Measurements from ENCODE around the gene PCED1B. TPM values are rescaled to one million over a fixed set of nuclear protein-coding genes. Genes with fewer than 3 reads are reported as not detected.

The PCED1B gene
- total RNA-seq, 2 donors from 2014 or later = 2.5 to 7.0 TPM

- Histone ChIP-seq H3K4me1 (ENCODE audit: control insufficient read depth, insufficient read depth, low read length) (peaks cover 13% of the 10 kb centered on the region), H3K4me3 (ENCODE audit: low read length) (no peak overlapping the region), H3K36me3 (ENCODE audit: control insufficient read depth, insufficient read depth, low read length) (no peaks in the 10 kb centered on the region), H3K9ac (ENCODE audit: extremely low read depth, low read length, poor library complexity, severe bottlenecking) (no peak overlapping the region), H3K9me3 (ENCODE audit: control insufficient read depth, low read length) (no peaks in the 10 kb centered on the region), H3K27me3 (ENCODE audit: control insufficient read depth, insufficient read depth, low read length, poor library complexity, severe bottlenecking) (no peaks in the 10 kb centered on the region), H3K27ac (ENCODE audit: low read depth, low read length) (no peak overlapping the region)
- H3K9me3 Mint-ChIP-seq = peaks cover 6% of the 10 kb centered on the region
- H3K36me3 Mint-ChIP-seq (ENCODE audit: low read depth) = no peaks in the 10 kb centered on the region
- no peaks in the 10 kb centered on the region for H3K27me3 Mint-ChIP-seq (ENCODE audit: insufficient read depth)
- no peak for DNase-seq
- 58% methylated on average over 8 of the region's 8 CpGs for WGBS, 2 experiments (ENCODE audit: insufficient coverage in 1 of 2, insufficient read length in 1 of 2)
- H3K4me1 Mint-ChIP-seq = peaks cover 33% of the 10 kb centered on the region
- TF ChIP-seq, protein P1, sequence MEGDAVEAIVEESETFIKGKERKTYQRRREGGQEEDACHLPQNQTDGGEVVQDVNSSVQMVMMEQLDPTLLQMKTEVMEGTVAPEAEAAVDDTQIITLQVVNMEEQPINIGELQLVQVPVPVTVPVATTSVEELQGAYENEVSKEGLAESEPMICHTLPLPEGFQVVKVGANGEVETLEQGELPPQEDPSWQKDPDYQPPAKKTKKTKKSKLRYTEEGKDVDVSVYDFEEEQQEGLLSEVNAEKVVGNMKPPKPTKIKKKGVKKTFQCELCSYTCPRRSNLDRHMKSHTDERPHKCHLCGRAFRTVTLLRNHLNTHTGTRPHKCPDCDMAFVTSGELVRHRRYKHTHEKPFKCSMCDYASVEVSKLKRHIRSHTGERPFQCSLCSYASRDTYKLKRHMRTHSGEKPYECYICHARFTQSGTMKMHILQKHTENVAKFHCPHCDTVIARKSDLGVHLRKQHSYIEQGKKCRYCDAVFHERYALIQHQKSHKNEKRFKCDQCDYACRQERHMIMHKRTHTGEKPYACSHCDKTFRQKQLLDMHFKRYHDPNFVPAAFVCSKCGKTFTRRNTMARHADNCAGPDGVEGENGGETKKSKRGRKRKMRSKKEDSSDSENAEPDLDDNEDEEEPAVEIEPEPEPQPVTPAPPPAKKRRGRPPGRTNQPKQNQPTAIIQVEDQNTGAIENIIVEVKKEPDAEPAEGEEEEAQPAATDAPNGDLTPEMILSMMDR (conservative IDR thresholded peaks at IDR 0.05) = no peak
- peak overlapping the region; percentile 36 for H3K27ac Mint-ChIP-seq
- no peak overlapping the region for H3K4me3 Mint-ChIP-seq
Measured at GRCh38 chr12:47205532-47206449, 126.4 kb downstream of the PCED1B start.

GRCh38 chr12:47206450-47207339, 127.3 kb downstream of the PCED1B start:
- TF ChIP-seq, protein P1 (conservative IDR thresholded peaks at IDR 0.05) = no peak
- H3K9me3 Mint-ChIP-seq = peaks cover 6% of the 10 kb centered on the region
- Histone ChIP-seq H3K4me1 (ENCODE audit: control insufficient read depth, insufficient read depth, low read length) (peaks cover 13% of the 10 kb centered on the region), H3K9me3 (ENCODE audit: control insufficient read depth, low read length) (no peaks in the 10 kb centered on the region), H3K36me3 (ENCODE audit: control insufficient read depth, insufficient read depth, low read length) (no peaks in the 10 kb centered on the region), H3K27ac (ENCODE audit: low read depth, low read length) (no peak overlapping the region), H3K27me3 (ENCODE audit: control insufficient read depth, insufficient read depth, low read length, poor library complexity, severe bottlenecking) (no peaks in the 10 kb centered on the region), H3K9ac (ENCODE audit: extremely low read depth, low read length, poor library complexity, severe bottlenecking) (no peak overlapping the region), H3K4me3 (ENCODE audit: low read length) (no peak overlapping the region)
- peak overlapping the region; percentile 36 for H3K27ac Mint-ChIP-seq
- no peak overlapping the region for H3K4me3 Mint-ChIP-seq
- DNase-seq = no peak
- H3K36me3 Mint-ChIP-seq (ENCODE audit: low read depth) = no peaks in the 10 kb centered on the region
- WGBS, 2 experiments (ENCODE audit: insufficient coverage in 1 of 2, insufficient read length in 1 of 2) = 71 to 97% methylated on average over 1 to 5 of the region's 5 CpGs
- H3K4me1 Mint-ChIP-seq = peaks cover 33% of the 10 kb centered on the region
- H3K27me3 Mint-ChIP-seq (ENCODE audit: insufficient read depth) = no peaks in the 10 kb centered on the region

GRCh38 chr12:47207340-47207717, 127.9 kb downstream of the PCED1B start:
- Mint-ChIP-seq H3K4me3 (no peak overlapping the region), H3K27me3 (ENCODE audit: insufficient read depth) (no peaks in the 10 kb centered on the region)

More at GRCh38 chr12:47207340-47207717, 127.9 kb downstream of the PCED1B start:
- Mint-ChIP-seq H3K4me1 (peaks cover 33% of the 10 kb centered on the region), H3K27ac (no peak overlapping the region), H3K36me3 (ENCODE audit: low read depth) (no peaks in the 10 kb centered on the region), H3K9me3 (peaks cover 6% of the 10 kb centered on the region)
- H3K9me3 ChIP-seq (ENCODE audit: control insufficient read depth, low read length) = no peaks in the 10 kb centered on the region
- no peaks in the 10 kb centered on the region for H3K27me3 ChIP-seq (ENCODE audit: control insufficient read depth, insufficient read depth, low read length, poor library complexity, severe bottlenecking)
- no peak overlapping the region for H3K4me3 ChIP-seq (ENCODE audit: low read length)
- peaks cover 13% of the 10 kb centered on the region for H3K4me1 ChIP-seq (ENCODE audit: control insufficient read depth, insufficient read depth, low read length)
- H3K36me3 ChIP-seq (ENCODE audit: control insufficient read depth, insufficient read depth, low read length) = no peaks in the 10 kb centered on the region
- WGBS, 2 experiments (ENCODE audit: insufficient coverage in 1 of 2, insufficient read length in 1 of 2) = 92% methylated on average over 2 of the region's 2 CpGs; no CpG with 5 or more reads in 1 of the 2 experiments
- no peak for DNase-seq
- TF ChIP-seq, protein P1 (conservative IDR thresholded peaks at IDR 0.05) = no peak
- H3K27ac ChIP-seq (ENCODE audit: low read depth, low read length) = no peak overlapping the region
- H3K9ac ChIP-seq (ENCODE audit: extremely low read depth, low read length, poor library complexity, severe bottlenecking) = no peak overlapping the region

Data from endodermal cell (in vitro differentiated cells).